Astrocyte of the spinal cord (primary cell): ENCODE data around the gene BRD7.

Experiments
- DNase-seq: peaks from one replicate; pipeline ENCODE4 v3.0.0; 2011; ENCODE audit warnings: low read depth, low spot score
- H3K4me3 ChIP-seq: 2 replicates; pipeline ENCODE4 v1.5.1; 2011; ENCODE audit warnings: low read depth, mild to moderate bottlenecking, low read length, moderate library complexity
- CTCF ChIP-seq: IDR thresholded peaks from 2 replicates; pipeline ENCODE4 v1.5.1; 2012; ENCODE audit warnings: low read depth, mild to moderate bottlenecking, low read length, inconsistent platforms
- in situ Hi-C: cut with HindIII; loops from 2 replicates; pipeline ENCODE4 v1.10.0; 2017; ENCODE audit warnings: low sequenced_read_pairs

Gene BRD7

GRCh38 chr16:50326835-50327465, 41.8 kb downstream of the BRD7 start:
- peak; percentile 42 for DNase-seq
- no peak overlapping the region for H3K4me3 ChIP-seq
- peak; percentile 66 for TF ChIP-seq CTCF
- in situ Hi-C loops = no loop called here

GRCh38 chr16:50326264-50326663, 42.5 kb downstream of the BRD7 start:
- H3K4me3 ChIP-seq = no peak overlapping the region
- in situ Hi-C loops = no loop called here
- no peak for TF ChIP-seq CTCF
- no peak for DNase-seq

- no peak overlapping the region for H3K4me3 ChIP-seq
- in situ Hi-C loops = no loop called here
- DNase-seq = no peak
- no peak for TF ChIP-seq CTCF
These were observed 44.4 kb downstream of the BRD7 start for GRCh38 chr16:50324345-50324744.

- DNase-seq = peak; percentile 38
- peak; percentile 24 for TF ChIP-seq CTCF
- in situ Hi-C loops = no loop called here
- no peak overlapping the region for H3K4me3 ChIP-seq
These were observed 45.3 kb downstream of the BRD7 start for GRCh38 chr16:50323335-50324011.

- H3K4me3 ChIP-seq = no peak overlapping the region
- in situ Hi-C loops = no loop called here
- TF ChIP-seq CTCF = no peak
- no peak for DNase-seq
These were observed 46.5 kb downstream of the BRD7 start for GRCh38 chr16:50322333-50322732.

GRCh38 chr16:50320310-50320709, 48.5 kb downstream of the BRD7 start:
- in situ Hi-C loops = no loop called here
- no peak for DNase-seq
- TF ChIP-seq CTCF = no peak

More at GRCh38 chr16:50320310-50320709, 48.5 kb downstream of the BRD7 start:
- H3K4me3 ChIP-seq = no peak overlapping the region
